PFSK-1 (cell line): ENCODE measurements around the gene PIP4P1.

Experiments used
- FOXP2 ChIP-seq: optimal IDR thresholded peaks from 2 replicates; pipeline ENCODE3; 2011; ENCODE audit warnings: borderline replicate concordance, control low read depth, inconsistent platforms; ENCODE audit not compliant: insufficient read depth; ENCODE audit errors: extremely low read length, extremely low read depth
- POLR2AphosphoS5 ChIP-seq: IDR thresholded peaks from 2 replicates; pipeline ENCODE4 v1.6.1; 2012; ENCODE audit warnings: low read depth, mild to moderate bottlenecking, control low read depth, low read length, moderate library complexity
- REST ChIP-seq, 2 experiments: IDR thresholded peaks; 2 replicates each; pipeline versions ENCODE4 v1.6.1 to v1.8.0; 2011 to 2012; ENCODE audit warnings: low read depth in 2 of 2, low read length in 2 of 2, control low read depth in 1 of 2, inconsistent platforms in 1 of 2, mild to moderate bottlenecking in 1 of 2, moderate library complexity in 1 of 2; ENCODE audit not compliant: insufficient read depth in 1 of 2
- SIN3A ChIP-seq: IDR thresholded peaks from 2 replicates; pipeline ENCODE4 v1.6.1; 2012; ENCODE audit warnings: mild to moderate bottlenecking, low read length, moderate library complexity, borderline replicate concordance; ENCODE audit not compliant: insufficient read depth
- TAF1 ChIP-seq: IDR thresholded peaks from 2 replicates; pipeline ENCODE4 v1.6.1; 2012; ENCODE audit warnings: low read length, control low read depth, borderline replicate concordance; ENCODE audit not compliant: insufficient read depth

Gene PIP4P1

GRCh38 chr14:20454516-20455354 lies 6.5 kb downstream of the PIP4P1 start, which contains the start of the genes APEX1 and OSGEP:
APEX1 (plus strand) TSS chr14:20455226; CDS start chr14:20455646, 420 bp downstream.
OSGEP (minus strand) TSS chr14:20454812; CDS start chr14:20454683, 129 bp downstream.
- no peak for TF ChIP-seq REST (IDR thresholded peaks at IDR 0.05; ENCODE audit: insufficient read depth in 1 of 2, low read depth in 2 of 2, low read length in 2 of 2)
- TF ChIP-seq SIN3A = no peak
- TF ChIP-seq POLR2AphosphoS5 = peak; percentile 38; the same call in 1 of the 2 replicates
- no peak for TF ChIP-seq TAF1
- no peak for TF ChIP-seq FOXP2

DNA sequence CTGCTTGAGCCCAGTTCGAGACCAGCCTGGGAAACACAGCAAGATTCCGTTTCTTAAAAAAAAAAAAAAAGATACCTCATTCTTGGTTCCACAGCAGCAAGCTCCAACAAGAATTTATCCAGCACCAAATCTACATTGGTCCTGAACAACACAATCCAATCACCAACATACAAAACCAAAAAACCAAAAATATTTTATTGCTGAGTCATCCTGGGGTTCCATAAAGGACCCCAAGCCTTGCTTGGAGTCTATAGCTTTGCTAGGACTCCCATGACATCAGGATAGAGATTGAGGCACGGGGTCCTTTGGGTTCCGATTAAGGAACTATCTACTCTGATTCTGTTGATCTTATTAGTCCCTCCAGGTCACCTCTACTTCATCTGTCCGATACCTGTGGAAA lies 14.3 kb downstream of the PIP4P1 start:
- TF ChIP-seq TAF1 (no peak), SIN3A (no peak), POLR2AphosphoS5 (no peak), FOXP2 (no peak), REST (IDR thresholded peaks at IDR 0.05; ENCODE audit: insufficient read depth in 1 of 2, low read depth in 2 of 2, low read length in 2 of 2) (no peak)

GRCh38 chr14:20441461-20441860 lies 19.8 kb downstream of the PIP4P1 start:
- TF ChIP-seq REST (IDR thresholded peaks at IDR 0.05; ENCODE audit: insufficient read depth in 1 of 2, low read depth in 2 of 2, low read length in 2 of 2) = no peak
- no peak for TF ChIP-seq SIN3A
- TF ChIP-seq TAF1 = no peak

DNA sequence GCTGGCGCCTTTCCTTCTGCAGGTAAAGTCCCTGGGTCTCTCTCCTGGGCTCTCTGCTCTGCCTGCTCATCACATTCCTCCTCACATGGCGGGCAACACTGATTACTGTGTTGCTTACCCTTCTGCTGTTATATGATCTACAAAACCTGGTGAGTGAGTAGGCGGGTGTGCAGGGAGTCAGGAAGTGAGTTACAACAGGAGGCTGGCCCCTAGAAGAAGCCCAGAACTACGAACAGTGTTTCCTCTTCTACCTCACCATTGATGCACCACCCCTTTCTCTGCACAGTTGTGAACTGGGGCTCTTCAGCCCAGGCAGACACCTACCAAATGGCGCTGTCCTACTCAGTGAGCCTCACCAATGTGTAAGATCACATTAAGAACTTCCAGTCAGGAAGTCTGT lies 20.4 kb downstream of the PIP4P1 start:
- no peak for TF ChIP-seq FOXP2
- no peak for TF ChIP-seq TAF1
- TF ChIP-seq SIN3A = no peak
- TF ChIP-seq REST (IDR thresholded peaks at IDR 0.05; ENCODE audit: insufficient read depth in 1 of 2, low read depth in 2 of 2, low read length in 2 of 2) = no peak
- no peak for TF ChIP-seq POLR2AphosphoS5

GRCh38 chr14:20440465-20440864 lies 20.8 kb downstream of the PIP4P1 start:
- no peak for TF ChIP-seq REST (IDR thresholded peaks at IDR 0.05; ENCODE audit: insufficient read depth in 1 of 2, low read depth in 2 of 2, low read length in 2 of 2)
- no peak for TF ChIP-seq SIN3A
- no peak for TF ChIP-seq POLR2AphosphoS5
- no peak for TF ChIP-seq TAF1
- no peak for TF ChIP-seq FOXP2
